Mammary epithelial cell (primary cell): ENCODE results near the gene SLCO3A1.

Source experiments
- CTCF ChIP-seq, 2 donors: IDR thresholded peaks in 1 of 2; conservative IDR thresholded peaks in 1 of 2; 2 replicates each; pipeline ENCODE4 v1.5.1; 2011 to 2012; ENCODE audit warnings: inconsistent platforms in 2 of 2, low read length in 2 of 2, mild to moderate bottlenecking in 2 of 2, control low read depth in 1 of 2, low read depth in 1 of 2; ENCODE audit not compliant: insufficient read depth in 1 of 2; ENCODE audit errors: extremely low read depth in 1 of 2
- EZH2 ChIP-seq: IDR thresholded peaks from 2 replicates; pipeline ENCODE4 v1.6.1; 2012; ENCODE audit warnings: low read length, inconsistent platforms, borderline replicate concordance

- TF ChIP-seq CTCF (conservative IDR thresholded peaks at IDR 0.05 in 1 of 2, IDR thresholded peaks at IDR 0.05 in 1 of 2; ENCODE audit: extremely low read depth in 1 of 2, insufficient read depth in 1 of 2, low read depth in 1 of 2, low read length in 2 of 2) (no peak), EZH2 (no peak)
These were observed 158.3 kb downstream of the SLCO3A1 start for GRCh38 chr15:92011611-92012367.
